DMS153 (cell line): Measurements from ENCODE around the gene PCDHGB2.
"Not testable (repeated sequence)": the region's sequence is repeated elsewhere in the genome, so short reads cannot be mapped to it uniquely, and the experiment has no call there.

ENCODE experiments used
- DNase-seq: peaks from one replicate; lab custom pipeline; 2025; lab: John Stamatoyannopoulos, UW

The PCDHGB2 gene

GRCh38 chr5:141359790-141360426 lies at the start of gene PCDHGB2:
TSS of gene PCDHGB2 (plus strand) at chr5:141359994. CDS start at chr5:141360136, 142 bp downstream.
- no peak for DNase-seq

GRCh38 chr5:141313711-141314110 lies 46.1 kb upstream of the PCDHGB2 start:
- DNase-seq, result no peak

GRCh38 chr5:141316963-141317362 lies 42.8 kb upstream of the PCDHGB2 start:
- DNase-seq, result not testable (repeated sequence)

GRCh38 chr5:141319202-141319601 lies 40.6 kb upstream of the PCDHGB2 start:
- DNase-seq, result no peak

GRCh38 chr5:141319699-141320098 lies 40.1 kb upstream of the PCDHGB2 start:
- no peak for DNase-seq

- DNase-seq, result peak; percentile 72
These were observed 39.3 kb upstream of the PCDHGB2 start, which contains the start of gene TAF7 for GRCh38 chr5:141320225-141321169. TSS of gene TAF7 (minus strand) at chr5:141320784. CDS start at chr5:141320044, 740 bp downstream.

- no peak for DNase-seq
These were observed 37.5 kb upstream of the PCDHGB2 start for GRCh38 chr5:141322261-141322660.

- DNase-seq, result no peak
These were observed 33.5 kb upstream of the PCDHGB2 start for GRCh38 chr5:141326088-141326854.

- no peak for DNase-seq
These were observed 31.6 kb upstream of the PCDHGB2 start for GRCh38 chr5:141328231-141328630.

GRCh38 chr5:141330299-141331080 lies 29.3 kb upstream of the PCDHGB2 start, which contains the start of gene PCDHGA1:
TSS of gene PCDHGA1 (plus strand) at chr5:141330514.
- DNase-seq, result peak; percentile 0

- DNase-seq, result not testable (repeated sequence)
These were observed 27.2 kb upstream of the PCDHGB2 start for GRCh38 chr5:141332571-141332970.

- DNase-seq, result no peak
These were observed 21.1 kb upstream of the PCDHGB2 start, which contains the start of gene PCDHGA2 for GRCh38 chr5:141338538-141339306. TSS of gene PCDHGA2 (plus strand) at chr5:141338760.

- DNase-seq, result not testable (repeated sequence)
These were observed 18.9 kb upstream of the PCDHGB2 start for GRCh38 chr5:141340781-141341354.

GRCh38 chr5:141342773-141343172 lies 17.0 kb upstream of the PCDHGB2 start:
- no peak for DNase-seq

- DNase-seq, result no peak
These were observed 16.4 kb upstream of the PCDHGB2 start, which contains the start of gene PCDHGA3 for GRCh38 chr5:141343242-141343952. TSS of gene PCDHGA3 (plus strand) at chr5:141343829. CDS start at chr5:141344034, 205 bp downstream.

- no peak for DNase-seq
These were observed 15.8 kb upstream of the PCDHGB2 start for GRCh38 chr5:141343953-141344463.

- DNase-seq, result no peak
These were observed 14.5 kb upstream of the PCDHGB2 start for GRCh38 chr5:141345327-141345726.

GRCh38 chr5:141346017-141346416 lies 13.8 kb upstream of the PCDHGB2 start:
- not testable (repeated sequence) for DNase-seq
